HL-60 (cell line): ENCODE measurements around the gene LBX2.

Source experiments
- GABPA ChIP-seq: IDR thresholded peaks from 2 replicates; pipeline ENCODE4 v1.6.1; 2012; ENCODE audit warnings: low read depth
- POLR2AphosphoS5 ChIP-seq: IDR thresholded peaks from 2 replicates; pipeline ENCODE4 v1.6.1; 2012; ENCODE audit warnings: low read depth
- TF ChIP-seq, protein P1 (sequence below): IDR thresholded peaks from one replicate; pipeline ENCODE4 v1.5.1; 2011; ENCODE audit warnings: low read length, control low read depth, inconsistent platforms; ENCODE audit not compliant: insufficient read depth

DNA sequence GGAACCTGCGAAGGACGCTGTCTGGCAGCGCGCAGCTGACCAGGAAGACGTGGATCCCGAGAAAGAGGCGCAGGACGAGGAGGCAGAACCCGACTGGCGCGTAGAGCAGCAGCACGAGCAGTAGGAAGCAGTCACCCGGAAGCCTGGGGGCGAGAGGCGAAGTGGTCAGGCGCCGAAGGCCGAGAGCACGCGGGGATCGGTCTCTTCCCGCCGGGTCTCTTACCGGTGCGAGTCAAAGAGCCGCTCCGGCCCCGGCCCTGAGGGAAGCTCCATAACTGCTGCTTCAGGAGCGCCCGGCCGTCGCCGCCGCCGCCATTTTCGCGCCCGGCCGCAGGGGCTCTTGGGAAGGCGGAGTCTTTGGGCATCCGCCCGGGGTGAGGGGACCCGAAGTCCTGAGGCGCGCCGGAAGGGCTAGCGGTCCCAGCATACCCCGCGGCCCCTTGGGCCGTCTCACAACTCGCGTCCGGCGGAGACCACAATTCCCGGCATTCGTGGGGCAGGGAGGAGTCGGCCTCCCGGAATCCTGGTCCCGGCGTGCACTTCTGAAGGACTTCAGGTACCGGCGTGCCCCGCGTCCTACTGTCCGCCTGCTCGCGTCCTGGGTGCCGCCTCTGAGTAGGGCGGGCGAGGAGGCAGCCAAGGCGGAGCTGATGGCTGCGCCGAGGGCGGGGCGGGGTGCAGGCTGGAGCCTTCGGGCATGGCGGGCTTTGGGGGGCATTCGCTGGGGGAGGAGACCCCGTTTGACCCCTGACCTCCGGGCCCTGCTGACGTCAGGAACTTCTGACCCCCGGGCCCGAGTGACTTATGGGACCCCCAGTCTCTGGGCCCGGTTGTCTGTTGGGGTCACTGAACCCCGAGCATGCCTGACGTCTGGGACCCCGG is 30.2 kb upstream of the LBX2 start, which contains the start of the genes AUP1 and HTRA2:
- TF ChIP-seq, protein P1, sequence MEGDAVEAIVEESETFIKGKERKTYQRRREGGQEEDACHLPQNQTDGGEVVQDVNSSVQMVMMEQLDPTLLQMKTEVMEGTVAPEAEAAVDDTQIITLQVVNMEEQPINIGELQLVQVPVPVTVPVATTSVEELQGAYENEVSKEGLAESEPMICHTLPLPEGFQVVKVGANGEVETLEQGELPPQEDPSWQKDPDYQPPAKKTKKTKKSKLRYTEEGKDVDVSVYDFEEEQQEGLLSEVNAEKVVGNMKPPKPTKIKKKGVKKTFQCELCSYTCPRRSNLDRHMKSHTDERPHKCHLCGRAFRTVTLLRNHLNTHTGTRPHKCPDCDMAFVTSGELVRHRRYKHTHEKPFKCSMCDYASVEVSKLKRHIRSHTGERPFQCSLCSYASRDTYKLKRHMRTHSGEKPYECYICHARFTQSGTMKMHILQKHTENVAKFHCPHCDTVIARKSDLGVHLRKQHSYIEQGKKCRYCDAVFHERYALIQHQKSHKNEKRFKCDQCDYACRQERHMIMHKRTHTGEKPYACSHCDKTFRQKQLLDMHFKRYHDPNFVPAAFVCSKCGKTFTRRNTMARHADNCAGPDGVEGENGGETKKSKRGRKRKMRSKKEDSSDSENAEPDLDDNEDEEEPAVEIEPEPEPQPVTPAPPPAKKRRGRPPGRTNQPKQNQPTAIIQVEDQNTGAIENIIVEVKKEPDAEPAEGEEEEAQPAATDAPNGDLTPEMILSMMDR = no peak
- TF ChIP-seq POLR2AphosphoS5 = peak; percentile 93
- TF ChIP-seq GABPA = peak; percentile 87
